B cell (primary cell): ENCODE results near the gene IL17RE. TPM values are rescaled to one million over a fixed set of nuclear protein-coding genes. Genes with fewer than 3 reads are reported as not detected.

Source experiments
- ATAC-seq: fragments of 200-7000 bp; cut with Tn5 transposase; one replicate; pipeline ENCODE4 v1.10.0; 2021; ENCODE audit warnings: low read depth, mild to moderate bottlenecking, moderate number of reproducible peaks, moderate library complexity
- CTCF ChIA-PET: fragments of 350-600 bp; sonication (Branson Sonifier 250); formaldehyde crosslinking; loops from one replicate; lab custom pipeline; 2021; ENCODE audit warnings: antibody characterized with exemption, inconsistent platforms; lab: Charles Lee
- POLR2A ChIA-PET: fragments of 350-600 bp; sonication (Branson Sonifier 250); formaldehyde crosslinking; loops from one replicate; lab custom pipeline; 2021; ENCODE audit warnings: antibody characterized with exemption; lab: Charles Lee
- DNase-seq: peaks from one replicate; pipeline ENCODE4 v3.0.0; 2013
- H2AFZ ChIP-seq: 2 replicates; pipeline ENCODE4 v1.6.1; 2012; ENCODE audit warnings: mild to moderate bottlenecking, low read depth, low read length; ENCODE audit not compliant: insufficient read depth, poor library complexity, severe bottlenecking
- H3K27ac ChIP-seq, 2 donors: 1 replicate in 1 of 2; 2 replicates in 1 of 2; pipeline ENCODE4 v1.5.1; 2012 to 2013; ENCODE audit warnings: low read length in 2 of 2, mild to moderate bottlenecking in 2 of 2, moderate library complexity in 1 of 2
- H3K27me3 ChIP-seq, 4 experiments: fragments of 200-600 bp in 1 of 4; sonication (generic) in 1 of 4; replicated peaks in 1 of 4; 1 replicate in 2 of 4; 2 replicates in 2 of 4; pipeline versions ENCODE4 v1.6.1 to v1.7.0; 2013 to 2016; ENCODE audit warnings: low read length in 3 of 4, mild to moderate bottlenecking in 2 of 4, mixed read lengths in 1 of 4, moderate library complexity in 1 of 4; ENCODE audit not compliant: insufficient read depth in 4 of 4, control insufficient read depth in 3 of 4; ENCODE audit errors: control extremely low read depth in 1 of 4
- H3K36me3 ChIP-seq, 2 experiments: replicated peaks in 1 of 2; 1 replicate in 1 of 2; 2 replicates in 1 of 2; pipeline versions ENCODE4 v1.6.1 to v1.7.1; 2013; ENCODE audit warnings: low read length in 1 of 2; ENCODE audit not compliant: insufficient read depth in 2 of 2, control insufficient read depth in 1 of 2; ENCODE audit errors: control extremely low read depth in 1 of 2, extremely low read depth in 1 of 2
- H3K4me1 ChIP-seq, 2 donors: fragments of 200-600 bp in 1 of 2; sonication (generic) in 1 of 2; 1 replicate in 1 of 2; 2 replicates in 1 of 2; pipeline versions ENCODE4 v1.5.1 to v1.6.1; 2013 to 2017; ENCODE audit warnings: low read length in 2 of 2; ENCODE audit not compliant: control insufficient read depth in 2 of 2, insufficient read depth in 2 of 2
- H3K4me2 ChIP-seq: replicated peaks from 2 replicates; pipeline ENCODE3; 2012; ENCODE audit warnings: mild to moderate bottlenecking, low read depth, low read length; ENCODE audit not compliant: poor library complexity, severe bottlenecking
- H3K4me3 ChIP-seq, 5 experiments: fragments of 200-600 bp in 1 of 5; sonication (generic) in 1 of 5; 1 replicate in 3 of 5; 2 replicates in 2 of 5; pipeline versions ENCODE4 v1.5.1 to v1.7.0; 2011 to 2016; ENCODE audit warnings: low read length in 4 of 5, mild to moderate bottlenecking in 4 of 5, low read depth in 2 of 5, control low read depth in 1 of 5, moderate library complexity in 1 of 5; ENCODE audit not compliant: insufficient read depth in 1 of 5; ENCODE audit errors: control extremely low read depth in 1 of 5, extremely low read depth in 1 of 5
- H3K79me2 ChIP-seq: fragments of 200-600 bp; sonication (generic); one replicate; pipeline ENCODE4 v1.6.0; 2016; ENCODE audit warnings: low read length; ENCODE audit not compliant: control insufficient read depth, insufficient read depth
- H3K9ac ChIP-seq: fragments of 200-600 bp; sonication (generic); 2 replicates; pipeline ENCODE4 v1.6.1; 2017; ENCODE audit warnings: mild to moderate bottlenecking, low read length, moderate library complexity
- H3K9me3 ChIP-seq, 3 donors: one replicate each; pipeline versions ENCODE4 v1.6.1 to v1.7.1; 2013; ENCODE audit warnings: low read length in 2 of 3; ENCODE audit not compliant: control insufficient read depth in 2 of 3, insufficient read depth in 1 of 3; ENCODE audit errors: control extremely low read depth in 1 of 3
- H4K20me1 ChIP-seq: 2 replicates; pipeline ENCODE4 v1.6.0; 2012; ENCODE audit warnings: mild to moderate bottlenecking, low read length; ENCODE audit not compliant: insufficient read depth, control insufficient read depth, poor library complexity, severe bottlenecking
- H3K27ac Mint-ChIP-seq: one replicate; pipeline ENCODE4 v1.8.0; 2021; ENCODE audit warnings: mixed read lengths
- H3K27me3 Mint-ChIP-seq: one replicate; pipeline ENCODE4 v1.8.0; 2021; ENCODE audit warnings: mixed read lengths
- H3K4me1 Mint-ChIP-seq: one replicate; pipeline ENCODE4 v1.8.0; 2021; ENCODE audit warnings: mixed read lengths
- H3K4me3 Mint-ChIP-seq: one replicate; pipeline ENCODE4 v1.8.0; 2021; ENCODE audit warnings: mixed read lengths
- H3K9me3 Mint-ChIP-seq: one replicate; pipeline ENCODE4 v1.8.0; 2022; ENCODE audit warnings: mixed read lengths; ENCODE audit not compliant: insufficient read depth
- CTCF ChIP-seq: fragments of 200-600 bp; IDR thresholded peaks from one replicate; pipeline ENCODE4 v1.8.0; 2022; ENCODE audit warnings: antibody characterized with exemption, mild to moderate bottlenecking
- EZH2 ChIP-seq: IDR thresholded peaks from 2 replicates; pipeline ENCODE4 v1.6.1; 2012; ENCODE audit warnings: borderline replicate concordance, low read depth, mild to moderate bottlenecking, moderate library complexity, low read length; ENCODE audit not compliant: insufficient read depth, poor library complexity, severe bottlenecking
- WGBS: methylation state at CpG from one replicate; pipeline ENCODE4 v1.1.5; 2013; ENCODE audit warnings: missing lambda C conversion rate; ENCODE audit not compliant: insufficient coverage; 5-methylcytosine and 5-hydroxymethylcytosine counted together
- intact Hi-C: fragments of 100-400 bp; cut with micrococcal nuclease; formaldehyde crosslinking; loops from one replicate; pipeline ENCODE4 v1.10.0; 2022
- polyA plus RNA-seq: library from polyadenylated mRNA; depleted of rRNA; stranded (reverse); fragments of >200 nt; gene quantifications from 2 replicates; pipeline ENCODE4 v1.2.3, GENCODE V29; 2012
- total RNA-seq, 2 donors: library from RNA; stranded (reverse); fragments of 120-200 nt in 1 of 2; gene quantifications; 1 replicate in 1 of 2; 2 replicates in 1 of 2; pipeline versions ENCODE4 v1.2.3 to v1.2.4, GENCODE V29; 2013 to 2022

The IL17RE gene
- total and polyA plus RNA-seq, 2 donors (not counting 1 experiment from before 2014, with no cell fraction given) = 0.37 TPM; not detected in 1

GRCh38 chr3:9879830-9880549 lies 22.7 kb upstream of the IL17RE start, which contains the start of gene CIDEC:
CIDEC (minus strand) TSS chr3:9880253; CDS start chr3:9878486, 1,767 bp downstream.
- no peaks in the 10 kb centered on the region for H3K9me3 ChIP-seq
- intact Hi-C loops = no loop called here
- WGBS = 85% methylated on average over 6 of the region's 7 CpGs
- ATAC-seq (no peak), DNase-seq (no peak)
- H3K27ac Mint-ChIP-seq = no peak within 1 kb of the TSS
- ChIA-PET CTCF (no interaction called here), POLR2A (no interaction called here)
- no peak within 1 kb of the TSS for H3K4me3 Mint-ChIP-seq
- H3K4me3 ChIP-seq = no peak within 1 kb of the TSS
- no peaks in the 10 kb centered on the region for H3K79me2 ChIP-seq
- H3K4me1 ChIP-seq = no peaks in the 10 kb centered on the region
- no peak within 1 kb of the TSS for H2AFZ ChIP-seq
- H3K27ac ChIP-seq = no peak within 1 kb of the TSS
- H3K27me3 ChIP-seq = no peaks in the 10 kb centered on the region
- H3K4me2 ChIP-seq = no peak within 1 kb of the TSS
- TF ChIP-seq EZH2 (no peak), CTCF (no peak)
- no peak within 1 kb of the TSS for H3K9ac ChIP-seq
- no peaks in the 10 kb centered on the region for H3K36me3 ChIP-seq
- no peaks in the 10 kb centered on the region for H3K9me3 Mint-ChIP-seq
- peaks cover 14% of the 10 kb centered on the region for H3K27me3 Mint-ChIP-seq
- no peaks in the 10 kb centered on the region for H3K4me1 Mint-ChIP-seq
- H4K20me1 ChIP-seq = no peaks in the 10 kb centered on the region

GRCh38 chr3:9881441-9881840 lies 21.2 kb upstream of the IL17RE start:
- H3K4me1 Mint-ChIP-seq = no peaks in the 10 kb centered on the region
- intact Hi-C loops = no loop called here
- Histone ChIP-seq H3K9me3 (no peaks in the 10 kb centered on the region), H3K9ac (no peak overlapping the region), H3K27me3 (no peaks in the 10 kb centered on the region), H3K36me3 (no peaks in the 10 kb centered on the region), H3K79me2 (no peaks in the 10 kb centered on the region), H4K20me1 (no peaks in the 10 kb centered on the region), H3K4me1 (no peaks in the 10 kb centered on the region), H3K27ac (no peak overlapping the region), H3K4me3 (no peak overlapping the region), H3K4me2 (no peak overlapping the region), H2AFZ (no peak overlapping the region)
- no peak overlapping the region for H3K4me3 Mint-ChIP-seq
- 80% methylated on average over 1 of the region's 1 CpG for WGBS
- TF ChIP-seq EZH2 (no peak), CTCF (no peak)
- H3K27ac Mint-ChIP-seq = no peak overlapping the region
- POLR2A ChIA-PET = no interaction called here
- no peak for DNase-seq
- CTCF ChIA-PET = no interaction called here
- peaks cover 8% of the 10 kb centered on the region for H3K27me3 Mint-ChIP-seq
- no peaks in the 10 kb centered on the region for H3K9me3 Mint-ChIP-seq
- no peak for ATAC-seq
